Activated CD8-positive, alpha-beta T cell treated with anti-CD3 and anti-CD28 coated beads for 36 hours (primary cell): ENCODE results near the gene SLC22A17. TPM values are rescaled to one million over a fixed set of nuclear protein-coding genes. Genes with fewer than 3 reads are reported as not detected.

Experiments used
- ATAC-seq: fragments of 200-7000 bp; cut with Tn5 transposase; one replicate; pipeline ENCODE4 v1.10.0; 2021; ENCODE audit warnings: mild to moderate bottlenecking, moderate library complexity
- CTCF ChIA-PET: fragments of 350-600 bp; sonication (Branson Sonifier 250); formaldehyde crosslinking; loops from one replicate; lab custom pipeline; 2021; ENCODE audit warnings: antibody characterized with exemption; lab: Charles Lee
- POLR2A ChIA-PET: fragments of 350-600 bp; sonication (Branson Sonifier 250); formaldehyde crosslinking; loops from one replicate; lab custom pipeline; 2021; ENCODE audit warnings: antibody characterized with exemption; lab: Charles Lee
- DNase-seq: peaks from one replicate; pipeline ENCODE4 v3.0.0-alpha.2; 2020
- H3K27ac Mint-ChIP-seq: one replicate; pipeline ENCODE4 v1.8.0; 2021; ENCODE audit warnings: mild to moderate bottlenecking, mixed read lengths
- H3K27me3 Mint-ChIP-seq: one replicate; pipeline ENCODE4 v1.8.0; 2021; ENCODE audit warnings: mixed read lengths
- H3K36me3 Mint-ChIP-seq: one replicate; pipeline ENCODE4 v1.8.0; 2021; ENCODE audit warnings: low read depth, mixed read lengths
- H3K4me1 Mint-ChIP-seq: one replicate; pipeline ENCODE4 v1.8.0; 2021; ENCODE audit warnings: low read depth, mixed read lengths
- H3K4me3 Mint-ChIP-seq: one replicate; pipeline ENCODE4 v1.8.0; 2021; ENCODE audit warnings: mild to moderate bottlenecking, moderate library complexity, mixed read lengths
- H3K9me3 Mint-ChIP-seq: one replicate; pipeline ENCODE4 v1.8.0; 2021; ENCODE audit warnings: mixed read lengths
- CTCF ChIP-seq: fragments of 200-600 bp; IDR thresholded peaks from one replicate; pipeline ENCODE4 v1.8.0; 2022; ENCODE audit warnings: antibody characterized with exemption, mild to moderate bottlenecking
- intact Hi-C: fragments of 100-400 bp; cut with micrococcal nuclease; formaldehyde crosslinking; loops from one replicate; pipeline ENCODE4 v1.10.0; 2022
- total RNA-seq, 2 experiments: library from RNA; stranded (reverse); gene quantifications; one replicate each; pipeline ENCODE4 v1.2.3, GENCODE V29; 2021

SLC22A17 gene
- total RNA-seq, 2 experiments from 2014 or later: 2.3 TPM

GRCh38 chr14:23357261-23357660 is 4.6 kb upstream of the SLC22A17 start:
- Mint-ChIP-seq H3K9me3 (no peaks in the 10 kb centered on the region), H3K27ac (no peak overlapping the region), H3K4me1 (peaks cover 3% of the 10 kb centered on the region), H3K36me3 (no peaks in the 10 kb centered on the region), H3K27me3 (peaks cover 25% of the 10 kb centered on the region), H3K4me3 (no peak overlapping the region)
- ATAC-seq (no peak), DNase-seq (no peak)
- no peak for TF ChIP-seq CTCF
- ChIA-PET CTCF (interaction anchor here (1.4 to 2.0 kb wide), 3 partner anchors 12 to 23 kb away, joined by 3 to 6 read pairs (median 4); no protein-coding TSS in a partner anchor), POLR2A (no interaction called here)
- intact Hi-C loops: no loop called here

GRCh38 chr14:23356662-23357061 is 4.0 kb upstream of the SLC22A17 start:
- TF ChIP-seq CTCF: no peak
- H3K9me3 Mint-ChIP-seq: no peaks in the 10 kb centered on the region
- peaks cover 25% of the 10 kb centered on the region for H3K27me3 Mint-ChIP-seq
- peaks cover 3% of the 10 kb centered on the region for H3K4me1 Mint-ChIP-seq
- no peak overlapping the region for H3K4me3 Mint-ChIP-seq
- no peak overlapping the region for H3K27ac Mint-ChIP-seq
- DNase-seq (no peak), ATAC-seq (no peak)
- ChIA-PET CTCF (interaction anchor here (2.0 kb wide), 1 partner anchor 23 kb away, joined by 6 read pairs; no protein-coding TSS in a partner anchor), POLR2A (no interaction called here)
- no peaks in the 10 kb centered on the region for H3K36me3 Mint-ChIP-seq
- intact Hi-C loops: no loop called here

- TF ChIP-seq CTCF: no peak
- Mint-ChIP-seq H3K4me3 (no peak overlapping the region), H3K9me3 (no peaks in the 10 kb centered on the region), H3K4me1 (peaks cover 4% of the 10 kb centered on the region), H3K36me3 (no peaks in the 10 kb centered on the region), H3K27ac (no peak overlapping the region), H3K27me3 (peaks cover 30% of the 10 kb centered on the region)
- ATAC-seq (no peak), DNase-seq (no peak)
- POLR2A ChIA-PET: no interaction called here
- CTCF ChIA-PET: no interaction called here
- intact Hi-C loops: no loop called here
Measured at GRCh38 chr14:23355871-23356435, 3.3 kb upstream of the SLC22A17 start.

- ChIA-PET CTCF (interaction anchor here (2.8 kb wide), 1 partner anchor 25 kb away, joined by 19 read pairs; no protein-coding TSS in a partner anchor), POLR2A (no interaction called here)
- ATAC-seq: no peak
- no peaks in the 10 kb centered on the region for H3K36me3 Mint-ChIP-seq
- intact Hi-C loops: no loop called here
- peaks cover 4% of the 10 kb centered on the region for H3K4me1 Mint-ChIP-seq
- DNase-seq: no peak
- peaks cover 35% of the 10 kb centered on the region for H3K27me3 Mint-ChIP-seq
- no peak overlapping the region for H3K27ac Mint-ChIP-seq
- no peak for TF ChIP-seq CTCF
- H3K4me3 Mint-ChIP-seq: no peak overlapping the region
- no peaks in the 10 kb centered on the region for H3K9me3 Mint-ChIP-seq
Measured at GRCh38 chr14:23354990-23355389, 2.3 kb upstream of the SLC22A17 start.

- H3K4me1 Mint-ChIP-seq: peaks cover 4% of the 10 kb centered on the region
- no peaks in the 10 kb centered on the region for H3K36me3 Mint-ChIP-seq
- DNase-seq: no peak
- ATAC-seq: no peak
- CTCF ChIA-PET: interaction anchor here (1.1 to 2.8 kb wide), 2 partner anchors 15 to 26 kb away, joined by 3 to 19 read pairs; no protein-coding TSS in a partner anchor
- no peak for TF ChIP-seq CTCF
- H3K4me3 Mint-ChIP-seq: peak overlapping the region; percentile 54
- H3K9me3 Mint-ChIP-seq: no peaks in the 10 kb centered on the region
- intact Hi-C loops: no loop called here
- H3K27me3 Mint-ChIP-seq: peaks cover 35% of the 10 kb centered on the region
- POLR2A ChIA-PET: interaction anchor here (0.8 to 2.0 kb wide), 2 partner anchors 10 to 31 kb away, joined by 3 to 6 read pairs; partner anchors contain the start of gene PABPN1
- H3K27ac Mint-ChIP-seq: no peak overlapping the region
Measured at GRCh38 chr14:23353433-23353780, 720 bp upstream of the SLC22A17 start.
